ENCODE data around the gene SLC22A24.
"Not testable (repeated sequence)": the region's sequence is repeated elsewhere in the genome, so short reads cannot be mapped to it uniquely, and the experiment has no call there.

Gene SLC22A24, protein sequence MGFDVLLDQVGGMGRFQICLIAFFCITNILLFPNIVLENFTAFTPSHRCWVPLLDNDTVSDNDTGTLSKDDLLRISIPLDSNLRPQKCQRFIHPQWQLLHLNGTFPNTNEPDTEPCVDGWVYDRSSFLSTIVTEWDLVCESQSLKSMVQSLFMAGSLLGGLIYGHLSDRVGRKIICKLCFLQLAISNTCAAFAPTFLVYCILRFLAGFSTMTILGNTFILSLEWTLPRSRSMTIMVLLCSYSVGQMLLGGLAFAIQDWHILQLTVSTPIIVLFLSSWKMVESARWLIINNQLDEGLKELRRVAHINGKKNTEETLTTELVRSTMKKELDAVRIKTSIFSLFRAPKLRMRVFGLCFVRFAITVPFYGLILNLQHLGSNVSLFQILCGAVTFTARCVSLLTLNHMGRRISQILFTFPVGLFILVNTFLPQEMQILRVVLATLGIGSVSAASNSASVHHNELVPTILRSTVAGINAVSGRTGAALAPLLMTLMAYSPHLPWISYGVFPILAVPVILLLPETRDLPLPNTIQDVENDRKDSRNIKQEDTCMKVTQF

GRCh38 chr11:63144121-63144520 is at the start of gene SLC22A24:
SLC22A24 (minus strand) TSS chr11:63144221; CDS start chr11:63143779, 442 bp downstream.
- DNase-seq, result no peak

GRCh38 chr11:63180536-63180935 is 36.5 kb upstream of the SLC22A24 start:
- DNase-seq, result no peak

GRCh38 chr11:63179432-63180041 is 35.5 kb upstream of the SLC22A24 start:
- DNase-seq, result no peak

DNA sequence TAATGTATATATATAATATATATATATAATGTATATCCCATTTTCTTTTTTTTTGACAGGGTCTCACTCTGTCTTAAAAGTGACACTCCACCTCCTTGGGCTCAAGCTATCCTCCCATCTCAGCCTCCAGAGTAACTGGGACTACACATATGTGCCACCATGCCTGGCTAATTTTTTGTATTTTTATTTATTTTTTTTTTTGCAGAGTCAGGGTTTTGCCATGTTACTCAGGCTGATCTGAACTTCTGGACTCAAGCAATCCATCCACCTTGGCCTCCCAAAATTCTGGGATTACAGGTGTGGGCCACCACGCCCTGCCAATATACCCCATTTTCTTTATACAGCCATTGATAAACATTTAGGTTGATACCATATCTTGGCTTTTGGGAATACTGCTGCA is 33.9 kb upstream of the SLC22A24 start:
- DNase-seq, result no peak

- DNase-seq, result no peak
These were observed 21.8 kb upstream of the SLC22A24 start for GRCh38 chr11:63165706-63166310.

- DNase-seq, result no peak
These were observed 11.8 kb upstream of the SLC22A24 start for GRCh38 chr11:63155794-63156193.

- no peak for DNase-seq
These were observed 2.6 kb upstream of the SLC22A24 start for GRCh38 chr11:63146581-63146980.

DNA sequence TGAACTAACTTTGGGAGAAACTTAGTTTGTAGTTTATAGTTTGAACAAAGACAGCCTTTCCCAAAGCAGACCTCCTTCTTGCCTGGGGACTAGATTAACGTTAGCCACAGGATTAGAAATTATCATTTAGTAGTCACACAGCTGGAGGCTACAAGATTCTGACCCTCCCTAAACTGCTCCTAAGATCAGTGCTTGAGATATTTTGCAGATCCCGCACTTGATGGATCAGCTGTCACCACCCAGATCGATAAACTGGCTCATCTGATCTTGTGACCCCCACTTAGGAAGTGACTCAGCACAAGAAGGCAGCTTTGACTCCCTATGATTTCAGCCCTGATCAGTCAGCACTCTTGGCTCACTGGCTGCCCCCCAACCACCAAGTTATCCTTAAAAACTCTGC is 1.6 kb downstream of the SLC22A24 start:
- DNase-seq, result no peak

GRCh38 chr11:63132985-63133775 is 10.8 kb downstream of the SLC22A24 start:
- no peak for DNase-seq

DNA sequence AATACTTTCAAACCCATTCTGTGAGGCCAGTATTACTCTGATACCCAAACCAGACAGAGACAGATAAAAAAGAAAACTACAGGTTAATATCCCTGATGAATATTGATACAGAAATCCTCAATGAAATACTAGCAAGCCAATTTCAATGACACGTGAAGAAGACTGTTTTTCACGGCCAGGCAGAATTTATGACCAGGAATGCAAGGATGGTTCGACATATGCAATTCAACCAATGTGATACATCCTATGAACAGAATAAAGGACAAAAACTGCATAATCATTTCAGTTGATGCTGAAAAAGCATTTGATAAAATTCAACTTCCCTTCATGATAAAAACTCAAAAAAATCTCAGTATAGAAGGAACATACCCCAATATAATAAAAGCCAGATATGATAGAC is 44.5 kb downstream of the SLC22A24 start:
- no peak for DNase-seq

DNA sequence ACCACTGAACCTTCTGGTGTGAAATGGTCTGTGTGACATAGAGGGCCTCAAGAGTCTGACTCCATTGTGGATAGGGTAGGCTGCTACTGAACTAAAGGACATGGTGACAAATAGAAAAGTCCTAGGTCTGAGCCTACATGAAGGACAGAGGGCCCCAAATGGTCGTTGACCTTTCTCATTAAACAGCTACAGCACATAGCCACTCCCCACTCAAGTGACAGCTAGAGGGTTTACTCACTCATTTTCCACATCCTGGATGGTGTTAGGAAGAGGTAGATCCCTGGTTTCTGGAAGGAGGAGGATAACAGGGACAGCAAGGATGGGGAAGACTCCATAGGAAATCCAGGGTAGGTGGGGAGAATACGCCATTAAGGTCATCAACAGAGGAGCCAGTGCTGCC is 63.3 kb downstream of the SLC22A24 start:
- DNase-seq, result no peak

GRCh38 chr11:63046203-63046602 is 97.8 kb downstream of the SLC22A24 start:
- not testable (repeated sequence) for DNase-seq

DNA sequence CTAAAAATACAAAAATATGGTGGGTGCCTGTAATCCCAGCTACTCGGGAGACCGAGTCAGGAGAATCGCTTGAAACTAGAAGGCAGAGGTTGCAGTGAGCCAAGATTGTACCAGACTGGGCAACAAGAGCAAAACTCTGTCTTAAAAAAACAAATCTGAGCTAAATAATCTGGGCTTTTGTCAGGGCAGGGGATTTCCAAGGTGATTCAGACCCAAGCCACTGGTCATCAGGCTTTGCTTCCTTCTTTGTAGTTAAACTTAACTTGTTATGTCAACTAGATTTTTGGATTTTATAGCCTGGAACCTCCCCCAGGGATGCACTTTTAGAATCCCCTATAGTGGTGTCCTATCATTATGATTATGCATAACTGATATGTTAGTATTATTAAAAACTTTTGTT is 101.4 kb downstream of the SLC22A24 start:
- DNase-seq, result no peak

DNA sequence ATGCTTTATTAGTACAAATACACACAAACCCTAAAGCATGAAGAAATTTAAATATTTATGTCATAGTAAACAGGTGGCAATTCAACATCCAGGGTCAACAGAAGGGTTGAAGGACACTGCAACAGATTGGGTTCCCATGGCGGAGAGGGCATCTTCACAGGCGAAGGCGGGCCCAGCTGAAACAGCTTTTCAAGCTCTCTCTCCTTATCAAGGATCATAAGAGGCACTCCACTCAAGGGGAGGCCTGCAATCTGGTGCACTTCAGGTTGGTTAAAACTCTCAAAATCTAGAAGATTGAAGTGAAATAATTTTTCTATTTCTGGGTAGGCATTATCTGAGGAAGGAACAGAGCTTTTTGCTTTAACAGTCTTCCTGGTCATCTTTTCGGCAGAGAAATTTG is 111.6 kb downstream of the SLC22A24 start:
- no peak for DNase-seq
